PC-9 (cell line): ENCODE measurements around the gene HADHA. TPM values are rescaled to one million over a fixed set of nuclear protein-coding genes. Genes with fewer than 3 reads are reported as not detected.

ENCODE experiments used
- BruUV-seq: library from RNA; stranded (reverse); fragments of 400-500 nt; replicated peaks from 2 replicates; lab custom pipeline; 2021; lab: Mats Ljungman, UMichigan
- CTCF ChIA-PET: fragments of 300-600 bp; sonication (Branson Sonifier 250); formaldehyde crosslinking; loops from one replicate; lab custom pipeline; 2022; ENCODE audit warnings: antibody characterized with exemption; lab: Charles Lee
- POLR2A ChIA-PET: fragments of 300-600 bp; sonication (Branson Sonifier 250); formaldehyde crosslinking; loops from one replicate; lab custom pipeline; 2022; ENCODE audit warnings: antibody characterized with exemption; ENCODE audit not compliant: unreplicated experiment; lab: Charles Lee
- DNase-seq, 2 experiments: peaks; one replicate each; pipeline versions ENCODE4 v3.0.0 to v3.0.0-alpha.2; 2015 to 2022; ENCODE audit warnings: mixed read lengths in 1 of 2
- H2AFZ ChIP-seq: fragments of 200-600 bp; sonication (generic); 2 replicates; pipeline ENCODE4 v1.8.1; 2017; ENCODE audit warnings: antibody characterized with exemption
- H3F3A ChIP-seq: fragments of 200-600 bp; sonication (generic); 2 replicates; pipeline ENCODE4 v1.8.1; 2017; ENCODE audit warnings: antibody characterized with exemption, mild to moderate bottlenecking, low read depth; ENCODE audit not compliant: insufficient read depth
- H3K27ac ChIP-seq: fragments of 200-600 bp; sonication (generic); 2 replicates; pipeline ENCODE4 v1.6.1; 2016; ENCODE audit warnings: mixed run types
- H3K27me3 ChIP-seq: fragments of 200-600 bp; sonication (generic); 2 replicates; pipeline ENCODE4 v1.6.1; 2016; ENCODE audit warnings: low read depth, mixed run types; ENCODE audit not compliant: insufficient read depth
- H3K36me3 ChIP-seq: fragments of 200-600 bp; sonication (generic); 2 replicates; pipeline ENCODE4 v1.6.1; 2016; ENCODE audit warnings: low read depth, mixed run types
- H3K4me1 ChIP-seq: fragments of 200-600 bp; sonication (generic); replicated peaks from 2 replicates; pipeline ENCODE4 v1.6.1; 2016; ENCODE audit warnings: mixed run types; ENCODE audit not compliant: insufficient read depth
- H3K4me2 ChIP-seq: fragments of 200-600 bp; sonication (generic); 2 replicates; pipeline ENCODE4 v1.6.1; 2017; ENCODE audit warnings: mixed run types
- H3K4me3 ChIP-seq: fragments of 200-600 bp; sonication (generic); 2 replicates; pipeline ENCODE4 v1.6.1; 2016; ENCODE audit warnings: mixed run types
- H3K79me2 ChIP-seq: fragments of 200-600 bp; sonication (generic); 2 replicates; pipeline ENCODE4 v1.6.1; 2017; ENCODE audit warnings: low read depth, mixed run types
- H3K9me2 ChIP-seq: fragments of 200-600 bp; sonication (generic); 2 replicates; pipeline ENCODE4 v1.8.1; 2017; ENCODE audit warnings: mild to moderate bottlenecking; ENCODE audit not compliant: insufficient read depth
- H3K9me3 ChIP-seq: fragments of 200-600 bp; sonication (generic); 2 replicates; pipeline ENCODE4 v1.8.1; 2016; ENCODE audit warnings: low read depth; ENCODE audit not compliant: insufficient read depth
- H4K20me1 ChIP-seq: fragments of 200-600 bp; sonication (generic); 2 replicates; pipeline ENCODE4 v1.8.1; 2017; ENCODE audit not compliant: insufficient read depth
- CTCF ChIP-seq: fragments of 200-600 bp; sonication (generic); conservative IDR thresholded peaks from 2 replicates; pipeline ENCODE4 v1.6.1; 2017; ENCODE audit warnings: mixed run types, antibody characterized with exemption, mild to moderate bottlenecking, moderate library complexity
- EZH2 ChIP-seq: fragments of 200-600 bp; sonication (generic); IDR thresholded peaks from 2 replicates; pipeline ENCODE4 v1.8.0; 2017; ENCODE audit warnings: antibody characterized with exemption, low read depth
- intact Hi-C: fragments of 100-400 bp; cut with micrococcal nuclease; formaldehyde crosslinking; loops from one replicate; pipeline ENCODE4 v1.10.0; 2022; ENCODE audit not compliant: unreplicated experiment
- total RNA-seq: library from RNA; stranded (reverse); gene quantifications from 2 replicates; pipeline ENCODE4 v1.2.3, GENCODE V29; 2021

HADHA gene
- total RNA-seq, 1 experiment from 2014 or later = 129 TPM

GRCh38 chr2:26141145-26141769, 103.2 kb downstream of the HADHA start:
- intact Hi-C loops = loop anchor here (10.0 kb wide), 1 partner anchor 536 kb away; no protein-coding TSS in a partner anchor
- POLR2A ChIA-PET = interaction anchor here (0.5 kb wide), 1 partner anchor 66 kb away, joined by 4 read pairs; no protein-coding TSS in a partner anchor

More at GRCh38 chr2:26141145-26141769, 103.2 kb downstream of the HADHA start:
- Histone ChIP-seq H3K4me1 (peaks cover 23% of the 10 kb centered on the region), H3K27ac (no peak overlapping the region), H3K9me3 (no peaks in the 10 kb centered on the region), H3K4me3 (no peak overlapping the region), H3K4me2 (no peak overlapping the region), H4K20me1 (peaks cover 3% of the 10 kb centered on the region; the same call in 1 of the 2 replicates), H3K36me3 (peaks cover 11% of the 10 kb centered on the region; the same call in 1 of the 2 replicates), H3K79me2 (no peaks in the 10 kb centered on the region), H3F3A (peaks cover 48% of the 10 kb centered on the region), H3K27me3 (no peaks in the 10 kb centered on the region), H2AFZ (no peak overlapping the region), H3K9me2 (no peaks in the 10 kb centered on the region)
- BruUV-seq = no TSS peak
- TF ChIP-seq EZH2 (no peak), CTCF (no peak)
- no peak for DNase-seq
- CTCF ChIA-PET = interaction anchor here (0.6 kb wide), 1 partner anchor 25 kb away, joined by 6 read pairs; no protein-coding TSS in a partner anchor

Other genes with a start within 250 kb of the HADHA start
- gene RAB10, start 210.5 kb downstream of the HADHA start, total RNA-seq = 150 and 171 TPM in 2 replicates
- 0.96 and 1.7 TPM in 2 replicates for gene GAREM2, start 71.5 kb downstream of the HADHA start, total RNA-seq
- 72.7 and 73.1 TPM in 2 replicates for gene HADHB, start 307 bp upstream of the HADHA start, total RNA-seq
- 33.0 and 60.8 TPM in 2 replicates for gene SELENOI, start 101.5 kb upstream of the HADHA start, total RNA-seq
- 0.38 and 0.48 TPM in 2 replicates for gene ADGRF3, start 102.2 kb upstream of the HADHA start, total RNA-seq
- gene DRC1, start 157.3 kb upstream of the HADHA start, total RNA-seq = 4.7 and 6.4 TPM in 2 replicates
- not detected in 2 replicates for gene OTOF, start 233.5 kb upstream of the HADHA start, total RNA-seq